T47D (cell line): Measurements from ENCODE around the gene MED19.
A peak's percentile ranks its signal among the peaks of the same experiment; 100 is the strongest.

Experiments
- DNase-seq, 2 experiments: peaks; one replicate each; pipeline versions ENCODE4 v3.0.0 to v3.0.0-alpha.2; 2011 to 2012; ENCODE audit warnings: low read depth in 1 of 2, low spot score in 1 of 2
- JUND ChIP-seq: IDR thresholded peaks from 2 replicates; pipeline ENCODE4 v1.6.1; 2012; ENCODE audit warnings: low read depth
- in situ Hi-C: cut with HindIII; loops from 2 replicates; pipeline ENCODE4 v1.10.0; 2016; ENCODE audit warnings: low sequenced_read_pairs, low pct_unique_long_range_greater_than_20kb

The MED19 gene

GRCh38 chr11:57681168-57681567 is 30.8 kb downstream of the MED19 start:
- TF ChIP-seq JUND, result no peak
- no peak for DNase-seq
- in situ Hi-C loops, result no loop called here

DNA sequence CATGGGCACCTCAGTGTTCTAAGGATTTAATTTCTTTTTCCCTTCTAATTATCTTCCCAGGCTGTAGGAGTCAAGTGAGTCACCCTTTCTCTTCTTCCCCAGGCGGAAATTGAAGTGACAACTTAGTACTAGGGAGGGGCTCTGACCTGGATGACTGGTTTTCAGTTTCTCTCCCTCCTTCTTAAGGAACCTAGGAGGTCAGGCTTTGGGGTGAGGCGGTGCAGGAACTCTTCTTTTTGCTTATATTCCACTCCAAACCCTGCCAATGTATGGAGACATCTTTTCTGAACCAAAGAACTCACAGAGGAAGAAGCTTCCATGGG is 31.5 kb downstream of the MED19 start:
- in situ Hi-C loops, result no loop called here
- TF ChIP-seq JUND, result no peak
- no peak for DNase-seq

DNA sequence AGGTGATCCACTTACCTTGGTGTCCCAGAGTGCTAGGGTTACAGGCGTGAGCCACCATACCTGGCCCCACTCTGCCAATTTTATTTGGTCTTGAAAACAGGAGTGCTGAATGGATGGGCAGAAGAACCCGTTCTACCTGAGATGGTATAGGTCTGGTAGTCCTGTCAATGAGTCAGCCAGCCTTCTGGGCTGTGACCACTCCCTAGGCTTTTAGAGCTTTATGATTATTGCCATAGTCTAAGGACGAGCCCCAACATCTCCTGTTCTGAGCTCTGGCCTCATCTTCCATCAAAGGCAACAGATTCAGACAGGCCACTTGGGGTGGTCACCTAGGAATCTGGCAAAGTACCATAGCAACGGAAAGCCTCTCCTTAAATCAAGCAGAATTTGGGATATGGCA is 32.6 kb downstream of the MED19 start:
- TF ChIP-seq JUND, result no peak
- in situ Hi-C loops, result no loop called here
- DNase-seq, result no peak

GRCh38 chr11:57675176-57675941 is 36.7 kb downstream of the MED19 start:
- in situ Hi-C loops, result no loop called here
- TF ChIP-seq JUND, result no peak
- DNase-seq, result peak in 1 of 2 experiments; percentile 62

- DNase-seq, result no peak
- in situ Hi-C loops, result no loop called here
- TF ChIP-seq JUND, result no peak
Observed at GRCh38 chr11:57674251-57674650, 37.8 kb downstream of the MED19 start.

GRCh38 chr11:57668434-57668782 is 43.6 kb downstream of the MED19 start:
- in situ Hi-C loops, result no loop called here

GRCh38 chr11:57667736-57668433 is 44.1 kb downstream of the MED19 start, which contains the start of gene ZDHHC5:
Gene ZDHHC5 (plus strand): TSS chr11:57668114. CDS start chr11:57673091, 4,977 bp downstream.
- TF ChIP-seq JUND, result no peak
- peak; percentile 99 to 100 for DNase-seq
- in situ Hi-C loops, result no loop called here

More at GRCh38 chr11:57668434-57668782, 43.6 kb downstream of the MED19 start:
- peak in 1 of 2 experiments; percentile 52 for DNase-seq
- no peak for TF ChIP-seq JUND

GRCh38 chr11:57667117-57667735 is 44.8 kb downstream of the MED19 start:
- in situ Hi-C loops, result no loop called here
- DNase-seq, result peak; percentile 94 to 99
- peak; percentile 40; the same call in 1 of the 2 replicates for TF ChIP-seq JUND

GRCh38 chr11:57663975-57664374 is 48.0 kb downstream of the MED19 start:
- in situ Hi-C loops, result no loop called here
- no peak for DNase-seq
- TF ChIP-seq JUND, result no peak

- peak in 1 of 2 experiments; percentile 71 for DNase-seq
- in situ Hi-C loops, result no loop called here
- TF ChIP-seq JUND, result no peak
Observed at GRCh38 chr11:57662893-57663292, 49.1 kb downstream of the MED19 start.

DNA sequence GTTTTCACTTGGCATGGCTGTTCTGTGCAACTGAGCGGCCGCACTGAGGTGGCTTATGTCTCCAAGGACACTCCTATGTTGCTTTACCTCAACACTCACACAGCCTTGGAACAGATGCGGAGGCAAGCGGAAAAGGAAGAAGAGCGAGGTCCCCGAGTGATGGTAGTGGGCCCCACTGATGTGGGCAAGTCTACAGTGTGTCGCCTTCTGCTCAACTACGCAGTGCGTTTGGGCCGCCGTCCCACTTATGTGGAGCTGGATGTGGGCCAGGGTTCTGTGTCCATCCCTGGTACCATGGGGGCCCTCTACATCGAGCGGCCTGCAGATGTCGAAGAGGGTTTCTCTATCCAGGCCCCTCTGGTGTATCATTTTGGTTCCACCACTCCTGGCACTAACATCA is 52.3 kb downstream of the MED19 start:
- in situ Hi-C loops, result no loop called here

DNA sequence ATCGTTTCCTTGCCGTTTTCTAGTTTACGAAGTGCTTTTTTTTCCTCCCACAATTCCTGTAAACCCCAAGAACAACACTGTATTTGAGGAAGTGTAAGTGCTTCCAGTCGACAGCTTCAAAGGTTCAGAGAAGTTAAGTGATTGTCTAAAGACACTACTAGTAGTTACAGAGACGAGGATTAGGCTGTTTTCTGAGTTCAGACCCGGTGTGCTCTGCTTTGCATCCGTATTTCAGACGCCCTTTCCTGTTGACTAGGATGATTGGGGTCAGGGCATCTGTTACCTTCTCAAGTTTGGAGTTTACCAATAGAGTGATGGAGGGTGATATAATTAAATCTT is 54.0 kb downstream of the MED19 start:
- in situ Hi-C loops, result no loop called here
- no peak for TF ChIP-seq JUND

More for the DNA sequence above, 52.3 kb downstream of the MED19 start:
- TF ChIP-seq JUND, result no peak
- no peak for DNase-seq

DNA sequence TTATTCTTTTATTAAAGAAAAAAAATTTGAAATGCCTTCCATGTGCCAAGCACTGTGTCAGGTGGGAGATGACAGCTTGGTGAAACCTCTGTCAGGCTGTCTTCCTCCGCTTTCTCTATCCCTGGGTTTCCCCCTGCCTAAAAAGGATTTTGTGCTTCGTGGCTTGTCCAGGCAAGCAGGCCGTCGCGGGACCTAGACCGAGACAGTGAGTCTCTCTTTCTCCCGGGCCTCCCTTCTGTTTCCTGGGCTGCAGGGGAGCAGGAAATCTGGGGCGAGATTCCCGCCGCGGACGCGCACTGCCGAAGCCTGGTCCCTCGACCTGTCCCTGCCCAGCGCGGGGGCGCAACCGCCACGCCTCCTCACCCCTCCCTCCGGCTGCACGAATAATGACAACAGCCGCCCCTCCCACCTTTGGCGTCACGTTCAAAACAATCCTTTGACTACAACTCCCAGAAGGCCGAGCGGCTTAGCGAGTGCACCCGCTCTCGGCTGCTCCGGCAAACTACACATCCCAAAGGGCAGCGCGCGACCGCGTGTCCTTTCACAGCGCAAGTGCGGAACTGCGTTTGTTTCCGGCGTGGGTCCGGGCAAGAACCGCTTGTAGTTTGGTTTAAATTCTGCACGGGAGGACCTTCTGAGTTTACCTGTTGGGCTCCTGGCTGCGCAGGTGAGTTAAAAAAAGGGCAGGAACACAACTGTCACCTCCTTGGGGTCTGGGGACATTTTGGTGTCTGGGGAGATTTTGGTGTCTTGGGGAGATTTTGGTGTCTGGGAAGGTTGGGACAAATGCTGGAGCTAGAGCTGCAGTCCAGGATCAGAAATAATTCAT is 54.6 kb downstream of the MED19 start, which contains the start of gene CLP1:
TSS of gene CLP1 (plus strand) at position 569 of the 829 bp plus-strand sequence. CDS start 1,715 bp downstream, outside the sequence.
- no peak for TF ChIP-seq JUND
- DNase-seq, result peak; percentile 78 to 100
- in situ Hi-C loops, result no loop called here

More for the DNA sequence above, 54.0 kb downstream of the MED19 start:
- DNase-seq, result no peak
